MM.1S (cell line): Measurements from ENCODE around the gene SARS1.

Experiments
- DNase-seq: peaks from one replicate; pipeline ENCODE4 v3.0.0-alpha.2; 2015
- H2AFZ ChIP-seq: fragments of 300-600 bp; sonication (generic); 2 replicates; pipeline ENCODE4 v1.6.0; 2016; ENCODE audit warnings: antibody characterized with exemption, low read length
- H3F3A ChIP-seq: fragments of 300-600 bp; sonication (generic); 2 replicates; pipeline ENCODE4 v1.6.1; 2016; ENCODE audit warnings: mild to moderate bottlenecking, antibody characterized with exemption, low read length, moderate library complexity, mixed read lengths; ENCODE audit not compliant: insufficient read depth
- H3K27ac ChIP-seq: fragments of 300-600 bp; sonication (generic); 2 replicates; pipeline ENCODE4 v1.5.1; 2016; ENCODE audit warnings: mild to moderate bottlenecking, low read length
- H3K27me3 ChIP-seq: fragments of 300-600 bp; sonication (generic); replicated peaks from 2 replicates; pipeline ENCODE4 v1.6.0; 2016; ENCODE audit warnings: low read length; ENCODE audit not compliant: insufficient read depth
- H3K36me3 ChIP-seq: fragments of 300-600 bp; sonication (generic); replicated peaks from 2 replicates; pipeline ENCODE4 v1.6.1; 2016; ENCODE audit warnings: mild to moderate bottlenecking, low read length, mixed read lengths; ENCODE audit not compliant: insufficient read depth
- H3K4me1 ChIP-seq: fragments of 300-600 bp; sonication (generic); 2 replicates; pipeline ENCODE4 v1.6.1; 2016; ENCODE audit warnings: low read length, mixed read lengths
- H3K4me2 ChIP-seq: fragments of 300-600 bp; sonication (generic); 2 replicates; pipeline ENCODE4 v1.6.0; 2016; ENCODE audit warnings: low read depth, low read length
- H3K4me3 ChIP-seq: fragments of 300-600 bp; sonication (generic); 2 replicates; pipeline ENCODE4 v1.5.1; 2016; ENCODE audit warnings: low read length, mixed read lengths
- H3K79me2 ChIP-seq: fragments of 300-600 bp; sonication (generic); 2 replicates; pipeline ENCODE4 v1.6.1; 2016; ENCODE audit warnings: mixed run types, low read length, mixed read lengths
- H3K9ac ChIP-seq: fragments of 300-600 bp; sonication (generic); 2 replicates; pipeline ENCODE4 v1.6.1; 2016; ENCODE audit warnings: low read length, mixed read lengths
- H3K9me2 ChIP-seq: fragments of 300-600 bp; sonication (generic); replicated peaks from 2 replicates; pipeline ENCODE4 v1.6.1; 2016; ENCODE audit warnings: mild to moderate bottlenecking, low read length, mixed read lengths; ENCODE audit not compliant: insufficient read depth
- H3K9me3 ChIP-seq: fragments of 300-600 bp; sonication (generic); replicated peaks from 2 replicates; pipeline ENCODE4 v1.6.1; 2016; ENCODE audit warnings: mild to moderate bottlenecking, low read length, mixed read lengths; ENCODE audit not compliant: insufficient read depth
- H4K20me1 ChIP-seq: fragments of 300-600 bp; sonication (generic); 2 replicates; pipeline ENCODE4 v1.6.1; 2016; ENCODE audit warnings: mild to moderate bottlenecking, low read length, moderate library complexity, mixed read lengths; ENCODE audit not compliant: insufficient read depth
- EZH2 ChIP-seq: fragments of 300-600 bp; sonication (generic); optimal IDR thresholded peaks from 2 replicates; pipeline ENCODE3; 2017; ENCODE audit warnings: low read depth, mild to moderate bottlenecking, antibody characterized with exemption, low read length, mixed read lengths
- EZH2phosphoT487 ChIP-seq: fragments of 300-600 bp; sonication (generic); IDR thresholded peaks from 2 replicates; pipeline ENCODE4 v1.6.1; 2018; ENCODE audit warnings: antibody characterized with exemption, low read length
- TF ChIP-seq, protein P1 (sequence below): fragments of 300-600 bp; sonication (generic); IDR thresholded peaks from 2 replicates; pipeline ENCODE4 v1.5.1; 2016; ENCODE audit warnings: antibody characterized with exemption, low read length, mixed read lengths

SARS1 gene

DNA sequence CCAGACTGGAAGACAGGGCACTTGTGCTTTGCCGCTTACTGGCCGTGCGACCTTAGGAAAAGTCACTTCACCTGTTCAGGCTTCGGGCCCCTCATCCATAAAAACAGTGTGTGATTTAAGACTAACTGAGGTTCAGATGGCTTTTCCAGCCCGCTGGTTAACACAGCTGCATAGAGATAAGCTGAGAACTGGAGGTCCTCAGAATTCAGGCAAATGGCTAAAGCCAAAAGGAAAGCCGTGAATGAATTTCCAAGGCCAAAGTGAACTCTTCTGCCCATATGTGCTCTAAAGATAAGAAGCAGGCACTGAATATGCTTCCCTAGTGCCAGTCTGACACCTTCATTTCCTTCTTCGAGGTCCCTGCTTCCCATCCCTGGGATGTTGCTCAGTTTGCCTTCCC, 23.5 kb upstream of the SARS1 start:
- Histone ChIP-seq H2AFZ (no peak overlapping the region), H3K4me3 (no peak overlapping the region), H3K4me1 (no peaks in the 10 kb centered on the region)

DNA sequence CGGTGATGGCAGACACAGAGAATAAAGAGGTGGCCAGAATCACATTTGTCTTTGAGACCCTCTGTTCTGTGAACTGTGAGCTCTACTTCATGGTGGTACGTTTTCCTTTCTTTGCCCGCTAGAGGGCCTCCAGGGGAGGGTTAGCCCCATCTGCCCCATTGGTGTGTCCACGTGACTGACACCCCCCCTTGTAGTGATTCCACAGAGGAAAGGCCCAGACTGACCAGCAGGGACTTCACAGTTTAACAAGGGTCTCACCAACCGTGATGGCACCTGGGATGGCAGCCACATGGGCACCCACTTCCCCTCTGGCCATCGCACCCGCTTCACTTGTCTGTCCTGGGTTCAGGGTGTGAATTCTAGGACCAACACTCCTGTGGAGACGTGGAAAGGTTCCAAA, 22.3 kb upstream of the SARS1 start:
- H3K4me1 ChIP-seq, result no peaks in the 10 kb centered on the region
- TF ChIP-seq EZH2phosphoT487, result no peak
- TF ChIP-seq, protein P1, sequence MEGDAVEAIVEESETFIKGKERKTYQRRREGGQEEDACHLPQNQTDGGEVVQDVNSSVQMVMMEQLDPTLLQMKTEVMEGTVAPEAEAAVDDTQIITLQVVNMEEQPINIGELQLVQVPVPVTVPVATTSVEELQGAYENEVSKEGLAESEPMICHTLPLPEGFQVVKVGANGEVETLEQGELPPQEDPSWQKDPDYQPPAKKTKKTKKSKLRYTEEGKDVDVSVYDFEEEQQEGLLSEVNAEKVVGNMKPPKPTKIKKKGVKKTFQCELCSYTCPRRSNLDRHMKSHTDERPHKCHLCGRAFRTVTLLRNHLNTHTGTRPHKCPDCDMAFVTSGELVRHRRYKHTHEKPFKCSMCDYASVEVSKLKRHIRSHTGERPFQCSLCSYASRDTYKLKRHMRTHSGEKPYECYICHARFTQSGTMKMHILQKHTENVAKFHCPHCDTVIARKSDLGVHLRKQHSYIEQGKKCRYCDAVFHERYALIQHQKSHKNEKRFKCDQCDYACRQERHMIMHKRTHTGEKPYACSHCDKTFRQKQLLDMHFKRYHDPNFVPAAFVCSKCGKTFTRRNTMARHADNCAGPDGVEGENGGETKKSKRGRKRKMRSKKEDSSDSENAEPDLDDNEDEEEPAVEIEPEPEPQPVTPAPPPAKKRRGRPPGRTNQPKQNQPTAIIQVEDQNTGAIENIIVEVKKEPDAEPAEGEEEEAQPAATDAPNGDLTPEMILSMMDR, result peak; percentile 39
- H3K79me2 ChIP-seq, result no peaks in the 10 kb centered on the region
- H3K9ac ChIP-seq, result no peak overlapping the region
- H3K27me3 ChIP-seq, result no peaks in the 10 kb centered on the region
- no peak overlapping the region for H3K4me2 ChIP-seq
- H4K20me1 ChIP-seq, result no peaks in the 10 kb centered on the region
- H2AFZ ChIP-seq, result no peak overlapping the region
- no peaks in the 10 kb centered on the region for H3F3A ChIP-seq
- no peaks in the 10 kb centered on the region for H3K9me2 ChIP-seq
- H3K4me3 ChIP-seq, result no peak overlapping the region
- H3K27ac ChIP-seq, result no peak overlapping the region
- no peaks in the 10 kb centered on the region for H3K36me3 ChIP-seq
- H3K9me3 ChIP-seq, result no peaks in the 10 kb centered on the region
- DNase-seq, result no peak

More for the DNA sequence above, 23.5 kb upstream of the SARS1 start:
- Histone ChIP-seq H3K9me3 (no peaks in the 10 kb centered on the region), H3F3A (no peaks in the 10 kb centered on the region), H3K27me3 (no peaks in the 10 kb centered on the region), H3K4me2 (no peak overlapping the region), H3K9ac (no peak overlapping the region), H4K20me1 (no peaks in the 10 kb centered on the region), H3K27ac (no peak overlapping the region), H3K36me3 (no peaks in the 10 kb centered on the region), H3K9me2 (no peaks in the 10 kb centered on the region), H3K79me2 (no peaks in the 10 kb centered on the region)
- no peak for DNase-seq
- TF ChIP-seq EZH2 (no peak), EZH2phosphoT487 (no peak)
- TF ChIP-seq, protein P1, result no peak

DNA sequence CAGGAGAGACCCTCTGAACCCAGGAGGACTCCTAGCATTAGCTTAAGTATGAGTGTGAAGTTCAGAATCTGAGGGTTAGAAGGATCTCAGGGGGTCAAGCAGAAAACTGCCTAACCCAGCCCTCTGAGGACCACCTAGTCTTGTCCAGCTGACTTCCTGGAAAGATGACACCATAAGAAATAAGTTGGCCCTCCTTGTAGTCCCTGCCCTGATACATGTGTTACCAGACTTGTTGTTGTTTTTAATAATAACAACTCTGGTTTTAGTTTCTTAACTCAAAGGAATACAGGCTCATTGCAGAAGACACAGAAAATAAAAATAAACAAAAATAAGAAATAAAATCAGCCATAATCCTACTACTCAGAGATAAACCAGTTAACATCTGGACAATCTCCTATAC, 21.8 kb upstream of the SARS1 start:
- Histone ChIP-seq H3K4me1 (no peaks in the 10 kb centered on the region), H3K4me2 (no peak overlapping the region), H3F3A (no peaks in the 10 kb centered on the region), H3K79me2 (no peaks in the 10 kb centered on the region), H3K27ac (no peak overlapping the region), H3K36me3 (no peaks in the 10 kb centered on the region), H3K4me3 (no peak overlapping the region), H3K27me3 (no peaks in the 10 kb centered on the region), H4K20me1 (no peaks in the 10 kb centered on the region), H3K9me3 (no peaks in the 10 kb centered on the region), H3K9ac (no peak overlapping the region), H2AFZ (no peak overlapping the region), H3K9me2 (no peaks in the 10 kb centered on the region)
- TF ChIP-seq EZH2, result no peak
- DNase-seq, result no peak

DNA sequence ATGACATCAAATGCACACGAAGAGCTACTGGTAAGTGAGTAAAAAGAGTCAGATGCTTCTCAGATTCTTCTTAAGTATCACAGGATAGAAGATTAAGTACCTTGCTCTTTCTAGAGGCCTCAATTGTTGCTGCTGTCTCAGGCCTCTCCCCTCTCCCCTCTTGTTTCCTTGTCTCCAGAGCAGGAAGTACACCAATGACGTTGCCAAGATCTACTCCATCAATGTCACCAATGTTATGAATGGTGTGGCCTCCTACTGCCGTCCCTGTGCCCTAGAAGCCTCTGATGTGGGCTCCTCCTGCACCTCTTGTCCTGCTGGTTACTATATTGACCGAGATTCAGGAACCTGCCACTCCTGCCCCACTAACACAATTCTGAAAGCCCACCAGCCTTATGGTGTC, 21.3 kb upstream of the SARS1 start:
- H3F3A ChIP-seq, result no peaks in the 10 kb centered on the region
- no peaks in the 10 kb centered on the region for H3K79me2 ChIP-seq
- H3K36me3 ChIP-seq, result no peaks in the 10 kb centered on the region
- H3K27me3 ChIP-seq, result no peaks in the 10 kb centered on the region
- H2AFZ ChIP-seq, result no peak overlapping the region
- H3K9ac ChIP-seq, result no peak overlapping the region
- H3K4me3 ChIP-seq, result no peak overlapping the region
- no peak overlapping the region for H3K4me2 ChIP-seq
- H3K4me1 ChIP-seq, result no peaks in the 10 kb centered on the region
- DNase-seq, result no peak
- no peak overlapping the region for H3K27ac ChIP-seq
- TF ChIP-seq EZH2phosphoT487 (no peak), EZH2 (no peak)
- TF ChIP-seq, protein P1, result no peak
- H3K9me2 ChIP-seq, result no peaks in the 10 kb centered on the region
- no peaks in the 10 kb centered on the region for H4K20me1 ChIP-seq
- H3K9me3 ChIP-seq, result no peaks in the 10 kb centered on the region
